ENCODE measurements around the gene E2F8. TPM values are rescaled to one million over a fixed set of nuclear protein-coding genes. Genes with fewer than 3 reads are reported as not detected.
A peak's percentile ranks its signal among the peaks of the same experiment; 100 is the strongest.

The E2F8 gene
- total and polyA plus RNA-seq, 9 of the 15 experiments (the other 6 are each of a cell fraction or from before 2014, with no cell fraction given) = 6.9 to 23.6 (median 12.1) TPM

DNA sequence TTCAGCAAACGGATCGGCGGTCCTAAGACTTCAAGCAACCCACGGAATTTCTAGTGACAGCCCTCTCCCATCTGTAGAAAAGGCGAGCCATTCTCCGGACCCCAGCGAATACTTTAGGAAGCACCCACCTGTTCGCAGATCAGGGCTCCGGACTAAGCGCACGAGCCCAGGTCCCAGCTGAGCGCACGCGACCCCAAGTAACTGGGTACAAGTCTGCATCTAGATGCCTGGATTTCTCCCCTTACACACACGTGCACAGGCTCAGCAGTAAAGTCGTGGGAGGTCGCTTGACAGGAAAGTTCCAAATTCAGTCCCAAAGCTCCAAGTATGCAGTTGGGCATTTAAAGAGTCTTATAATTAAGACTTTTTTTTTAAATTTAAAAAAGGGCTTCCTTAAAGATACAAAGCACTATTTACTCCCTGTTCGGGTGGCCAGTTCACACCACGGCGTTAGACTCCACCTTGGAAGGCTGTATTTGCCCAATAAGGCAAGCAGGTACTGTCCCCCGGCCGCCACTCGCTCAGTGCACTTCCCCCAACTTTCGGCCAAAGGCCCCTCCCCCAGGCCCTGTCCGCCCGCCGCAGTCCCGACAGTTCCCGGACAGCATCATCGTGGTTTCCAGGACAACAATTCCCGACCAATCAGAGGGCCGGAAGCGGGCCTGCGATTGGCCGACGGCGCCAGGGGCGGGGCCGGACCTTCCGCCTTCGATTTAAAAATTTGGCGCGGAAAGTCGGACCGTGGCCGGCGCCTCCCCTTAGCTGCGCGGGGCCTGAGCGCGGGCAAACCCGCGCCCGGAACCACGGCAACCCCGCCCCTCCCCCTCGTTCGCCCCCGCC is at the start of gene E2F8 (continued):
- TF ChIP-seq, protein P1, sequence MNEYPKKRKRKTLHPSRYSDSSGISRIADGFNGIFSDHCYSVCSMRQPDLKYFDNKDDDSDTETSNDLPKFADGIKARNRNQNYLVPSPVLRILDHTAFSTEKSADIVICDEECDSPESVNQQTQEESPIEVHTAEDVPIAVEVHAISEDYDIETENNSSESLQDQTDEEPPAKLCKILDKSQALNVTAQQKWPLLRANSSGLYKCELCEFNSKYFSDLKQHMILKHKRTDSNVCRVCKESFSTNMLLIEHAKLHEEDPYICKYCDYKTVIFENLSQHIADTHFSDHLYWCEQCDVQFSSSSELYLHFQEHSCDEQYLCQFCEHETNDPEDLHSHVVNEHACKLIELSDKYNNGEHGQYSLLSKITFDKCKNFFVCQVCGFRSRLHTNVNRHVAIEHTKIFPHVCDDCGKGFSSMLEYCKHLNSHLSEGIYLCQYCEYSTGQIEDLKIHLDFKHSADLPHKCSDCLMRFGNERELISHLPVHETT (CRISPR knock-in tag; conservative IDR thresholded peaks at IDR 0.05 in 1 of 2, IDR thresholded peaks at IDR 0.05 in 1 of 2) = no peak
- peak; percentile 35 for TF ChIP-seq POLR2B (IDR thresholded peaks at IDR 0.05; ENCODE audit: low read depth, partially characterized antibody)
- TF ChIP-seq MCM2 (IDR thresholded peaks at IDR 0.05; ENCODE audit: low read depth) = no peak
- TF ChIP-seq, protein P2, sequence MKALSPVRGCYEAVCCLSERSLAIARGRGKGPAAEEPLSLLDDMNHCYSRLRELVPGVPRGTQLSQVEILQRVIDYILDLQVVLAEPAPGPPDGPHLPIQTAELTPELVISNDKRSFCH (CRISPR knock-in tag; IDR thresholded peaks at IDR 0.05) = no peak
- TF ChIP-seq, protein P2 (tag; IDR thresholded peaks at IDR 0.05) = no peak
- TF ChIP-seq TSC22D4 (tag; IDR thresholded peaks at IDR 0.05) = no peak
- no peak for TF ChIP-seq TCF7 (IDR thresholded peaks at IDR 0.05; ENCODE audit: borderline replicate concordance)
- TF ChIP-seq NR1H2 (CRISPR knock-in tag; IDR thresholded peaks at IDR 0.05) = no peak
- TF ChIP-seq, protein P3, sequence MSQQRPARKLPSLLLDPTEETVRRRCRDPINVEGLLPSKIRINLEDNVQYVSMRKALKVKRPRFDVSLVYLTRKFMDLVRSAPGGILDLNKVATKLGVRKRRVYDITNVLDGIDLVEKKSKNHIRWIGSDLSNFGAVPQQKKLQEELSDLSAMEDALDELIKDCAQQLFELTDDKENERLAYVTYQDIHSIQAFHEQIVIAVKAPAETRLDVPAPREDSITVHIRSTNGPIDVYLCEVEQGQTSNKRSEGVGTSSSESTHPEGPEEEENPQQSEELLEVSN (IDR thresholded peaks at IDR 0.05; ENCODE audit: borderline replicate concordance in 1 of 2, extremely low read depth in 1 of 2, insufficient read depth in 1 of 2, insufficient read length in 1 of 2, low read depth in 1 of 2, low read length in 1 of 2, poor library complexity in 1 of 2, severe bottlenecking in 1 of 2) = no peak
- TF ChIP-seq BACH1 (tag; IDR thresholded peaks at IDR 0.05) = no peak
- TF ChIP-seq, protein P4, sequence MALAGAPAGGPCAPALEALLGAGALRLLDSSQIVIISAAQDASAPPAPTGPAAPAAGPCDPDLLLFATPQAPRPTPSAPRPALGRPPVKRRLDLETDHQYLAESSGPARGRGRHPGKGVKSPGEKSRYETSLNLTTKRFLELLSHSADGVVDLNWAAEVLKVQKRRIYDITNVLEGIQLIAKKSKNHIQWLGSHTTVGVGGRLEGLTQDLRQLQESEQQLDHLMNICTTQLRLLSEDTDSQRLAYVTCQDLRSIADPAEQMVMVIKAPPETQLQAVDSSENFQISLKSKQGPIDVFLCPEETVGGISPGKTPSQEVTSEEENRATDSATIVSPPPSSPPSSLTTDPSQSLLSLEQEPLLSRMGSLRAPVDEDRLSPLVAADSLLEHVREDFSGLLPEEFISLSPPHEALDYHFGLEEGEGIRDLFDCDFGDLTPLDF (CRISPR knock-in tag; IDR thresholded peaks at IDR 0.05) = peak; percentile 98
- no peak for TF ChIP-seq ZNF77 (CRISPR knock-in tag; IDR thresholded peaks at IDR 0.05)
- no peak for TF ChIP-seq THRAP3 (IDR thresholded peaks at IDR 0.05; ENCODE audit: borderline replicate concordance)
- TF ChIP-seq GABPB1 (CRISPR knock-in tag; IDR thresholded peaks at IDR 0.05) = no peak; the same call in 1 of the 2 replicates
- no peak for TF ChIP-seq ZNF780A (CRISPR knock-in tag; IDR thresholded peaks at IDR 0.05)
- no peak for TF ChIP-seq RAD51 (IDR thresholded peaks at IDR 0.05; ENCODE audit: borderline replicate concordance, low read depth)
- TF ChIP-seq HNRNPK (IDR thresholded peaks at IDR 0.05; ENCODE audit: low read depth, low read length, poor library complexity, severe bottlenecking) = peak; percentile 29
- TF ChIP-seq, protein P5, sequence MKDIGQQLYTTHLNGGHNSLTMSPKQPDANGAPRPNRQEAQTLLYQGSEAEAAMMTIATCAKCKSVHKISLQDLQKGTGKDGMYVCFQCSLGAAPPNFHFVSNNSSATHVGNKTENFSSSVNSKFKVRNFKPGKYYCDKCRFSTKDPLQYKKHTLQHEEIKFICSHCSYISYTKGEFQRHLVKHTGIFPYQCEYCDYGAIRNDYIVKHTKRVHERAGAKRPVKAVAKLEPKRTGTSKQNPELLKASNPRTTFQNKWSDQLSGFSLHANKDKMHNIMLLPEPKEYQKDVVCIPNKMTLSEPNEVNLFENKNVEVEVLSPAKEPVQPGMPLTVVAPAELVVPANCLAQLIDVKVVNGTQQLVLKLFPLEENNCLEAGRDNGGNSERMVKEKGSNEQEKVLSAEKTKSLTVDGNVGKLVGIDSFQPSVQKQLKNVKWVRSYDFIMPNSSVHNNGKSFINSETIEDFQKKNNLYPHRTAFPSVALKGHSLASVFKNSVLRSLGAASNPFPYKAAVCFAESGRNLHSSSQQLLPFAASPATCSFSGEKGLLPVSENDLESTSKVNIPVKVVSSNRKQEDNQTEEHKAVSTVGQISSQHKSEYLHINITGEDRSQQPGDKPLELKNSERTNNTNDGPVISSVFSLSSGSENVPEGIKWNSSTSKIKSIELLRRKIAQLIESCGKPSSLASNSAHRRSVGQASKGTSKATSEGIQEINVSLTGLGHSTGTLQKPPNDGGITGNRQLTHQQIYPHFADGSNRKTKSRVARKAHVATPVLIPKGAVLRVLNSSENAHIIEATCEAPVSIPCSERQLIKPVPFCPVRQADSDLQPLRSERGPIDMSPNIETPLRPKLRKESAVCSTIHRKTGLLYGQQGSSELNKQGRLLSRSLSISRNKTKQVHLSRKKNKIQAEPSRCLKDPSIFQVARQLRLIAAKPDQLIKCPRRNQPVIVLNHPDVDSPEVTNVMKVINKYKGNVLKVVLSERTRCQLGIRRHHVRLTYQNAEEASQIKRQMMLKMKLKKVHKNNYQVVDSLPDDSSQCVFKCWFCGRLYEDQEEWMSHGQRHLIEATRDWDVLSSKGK (CRISPR knock-in tag; IDR thresholded peaks at IDR 0.05) = no peak
- no peak for TF ChIP-seq OTX1 (CRISPR knock-in tag; IDR thresholded peaks at IDR 0.05)
- TF ChIP-seq SP1 (CRISPR knock-in tag; IDR thresholded peaks at IDR 0.05) = peak; percentile 50

Data from K562 (cell line).